ENCODE measurements around the gene MMP24. TPM values are rescaled to one million over a fixed set of nuclear protein-coding genes. Genes with fewer than 3 reads are reported as not detected.

Gene MMP24
- total and polyA plus RNA-seq, 2 of the 13 experiments (the other 11 are each of a cell fraction or from before 2014, with no cell fraction given) = 0.29 to 0.35 TPM

GRCh38 chr20:35283441-35284266 lies 57.2 kb downstream of the MMP24 start (continued):
- TF ChIP-seq, protein P1, sequence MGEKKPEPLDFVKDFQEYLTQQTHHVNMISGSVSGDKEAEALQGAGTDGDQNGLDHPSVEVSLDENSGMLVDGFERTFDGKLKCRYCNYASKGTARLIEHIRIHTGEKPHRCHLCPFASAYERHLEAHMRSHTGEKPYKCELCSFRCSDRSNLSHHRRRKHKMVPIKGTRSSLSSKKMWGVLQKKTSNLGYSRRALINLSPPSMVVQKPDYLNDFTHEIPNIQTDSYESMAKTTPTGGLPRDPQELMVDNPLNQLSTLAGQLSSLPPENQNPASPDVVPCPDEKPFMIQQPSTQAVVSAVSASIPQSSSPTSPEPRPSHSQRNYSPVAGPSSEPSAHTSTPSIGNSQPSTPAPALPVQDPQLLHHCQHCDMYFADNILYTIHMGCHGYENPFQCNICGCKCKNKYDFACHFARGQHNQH (CRISPR knock-in tag; IDR thresholded peaks at IDR 0.05) = no peak
- TF ChIP-seq, protein P2, sequence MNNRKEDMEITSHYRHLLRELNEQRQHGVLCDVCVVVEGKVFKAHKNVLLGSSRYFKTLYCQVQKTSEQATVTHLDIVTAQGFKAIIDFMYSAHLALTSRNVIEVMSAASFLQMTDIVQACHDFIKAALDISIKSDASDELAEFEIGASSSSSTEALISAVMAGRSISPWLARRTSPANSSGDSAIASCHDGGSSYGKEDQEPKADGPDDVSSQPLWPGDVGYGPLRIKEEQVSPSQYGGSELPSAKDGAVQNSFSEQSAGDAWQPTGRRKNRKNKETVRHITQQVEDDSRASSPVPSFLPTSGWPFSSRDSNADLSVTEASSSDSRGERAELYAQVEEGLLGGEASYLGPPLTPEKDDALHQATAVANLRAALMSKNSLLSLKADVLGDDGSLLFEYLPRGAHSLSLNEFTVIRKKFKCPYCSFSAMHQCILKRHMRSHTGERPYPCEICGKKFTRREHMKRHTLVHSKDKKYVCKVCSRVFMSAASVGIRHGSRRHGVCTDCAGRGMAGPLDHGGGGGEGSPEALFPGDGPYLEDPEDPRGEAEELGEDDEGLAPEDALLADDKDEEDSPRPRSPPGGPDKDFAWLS (CRISPR knock-in tag; IDR thresholded peaks at IDR 0.05; ENCODE audit: borderline replicate concordance) = no peak
- no peak for TF ChIP-seq AHDC1 (CRISPR knock-in tag; IDR thresholded peaks at IDR 0.05; ENCODE audit: borderline replicate concordance)
- no peak for TF ChIP-seq ZNF615 (CRISPR knock-in tag; IDR thresholded peaks at IDR 0.05; ENCODE audit: borderline replicate concordance)
- TF ChIP-seq ISX (CRISPR knock-in tag; conservative IDR thresholded peaks at IDR 0.05) = no peak
- no peak for TF ChIP-seq ZNF235 (CRISPR knock-in tag; IDR thresholded peaks at IDR 0.05; ENCODE audit: borderline replicate concordance)
- no peak for TF ChIP-seq ZNF253 (CRISPR knock-in tag; IDR thresholded peaks at IDR 0.05; ENCODE audit: borderline replicate concordance)
- no peak for TF ChIP-seq SP140L (CRISPR knock-in tag; IDR thresholded peaks at IDR 0.05; ENCODE audit: borderline replicate concordance)
- TF ChIP-seq ZBTB3 (CRISPR knock-in tag; IDR thresholded peaks at IDR 0.05; ENCODE audit: borderline replicate concordance, low read depth) = no peak
- TF ChIP-seq ZNF768 (CRISPR knock-in tag; IDR thresholded peaks at IDR 0.05) = no peak
- no peak for TF ChIP-seq AGO1 (IDR thresholded peaks at IDR 0.05; ENCODE audit: low read depth, low read length, poor library complexity, severe bottlenecking)
- TF ChIP-seq ZSCAN12 (CRISPR knock-in tag; IDR thresholded peaks at IDR 0.05) = no peak
- TF ChIP-seq KMT2B (CRISPR knock-in tag; IDR thresholded peaks at IDR 0.05) = no peak
- TF ChIP-seq ZNF414 (CRISPR knock-in tag; IDR thresholded peaks at IDR 0.05) = no peak
- TF ChIP-seq ZNF839 (CRISPR knock-in tag; IDR thresholded peaks at IDR 0.05; ENCODE audit: borderline replicate concordance) = no peak
- no peak for TF ChIP-seq ZNF670 (CRISPR knock-in tag; IDR thresholded peaks at IDR 0.05; ENCODE audit: borderline replicate concordance)
- TF ChIP-seq TBX3 (IDR thresholded peaks at IDR 0.05; ENCODE audit: borderline replicate concordance) = no peak

Measured in HepG2 (cell line).